ENCODE data around the gene GPATCH2.

- TF ChIP-seq CTCF (IDR thresholded peaks at IDR 0.05; ENCODE audit: low read length) (no peak), EZH2 (IDR thresholded peaks at IDR 0.05; ENCODE audit: borderline replicate concordance, low read length) (no peak)
Measured at GRCh38 chr1:217472915-217473314, 158.0 kb downstream of the GPATCH2 start.
